GM12878 (cell line): Measurements from ENCODE around the gene DHRS7B. TPM values are rescaled to one million over a fixed set of nuclear protein-coding genes. Genes with fewer than 3 reads are reported as not detected.

Experiments
- ATAC-seq: fragments of 200-7000 bp; cut with Tn5 transposase; 3 replicates; pipeline ENCODE4 v1.9.1; 2020; ENCODE audit warnings: mild to moderate bottlenecking, moderate library complexity
- BruUV-seq: library from RNA; stranded (reverse); fragments of 400-500 nt; replicated peaks from 2 replicates; lab custom pipeline; 2021; lab: Mats Ljungman, UMichigan
- CTCF ChIA-PET: fragments of 300-600 bp; sonication (Branson Sonifier 250); formaldehyde crosslinking; extraction: SDS; loops from one replicate; lab custom pipeline; 2021; ENCODE audit warnings: inconsistent platforms; lab: Yijun Ruan, JAX
- POLR2A ChIA-PET: fragments of 350-600 bp; formaldehyde crosslinking; extraction: SDS; loops from one replicate; lab custom pipeline; 2021; ENCODE audit warnings: inconsistent platforms; lab: Charles Lee
- RAD21 ChIA-PET: fragments of 300-600 bp; sonication (Branson Sonifier 250); formaldehyde crosslinking; loops from one replicate; lab custom pipeline; 2023; ENCODE audit warnings: antibody characterized with exemption; ENCODE audit not compliant: unreplicated experiment; lab: Charles Lee
- SMC1A ChIA-PET: fragments of 300-600 bp; sonication (Branson Sonifier 250); formaldehyde crosslinking; loops from one replicate; lab custom pipeline; 2023; ENCODE audit not compliant: unreplicated experiment, uncharacterized antibody; lab: Charles Lee
- DNase-seq: peaks from one replicate; pipeline ENCODE4 v3.0.0-alpha.2; 2011; ENCODE audit warnings: low read depth, low spot score
- FAIRE-seq: peaks from 3 replicates; lab custom pipeline; 2011; peaks lifted over from hg19 to GRCh38; lab: Jason Lieb, UNC
- H2AFZ ChIP-seq: 2 replicates; pipeline ENCODE4 v1.6.0; 2011; ENCODE audit warnings: low read depth, low read length, control low read depth; ENCODE audit not compliant: control insufficient read depth
- H3K27ac ChIP-seq: 2 replicates; pipeline ENCODE4 v1.5.1; 2011; ENCODE audit warnings: control low read depth; ENCODE audit not compliant: control insufficient read depth, insufficient read depth
- H3K27me3 ChIP-seq, 2 experiments: replicated peaks in 1 of 2; 2 replicates each; pipeline versions ENCODE4 v1.6.0 to v1.6.1; 2011; ENCODE audit warnings: low read length in 1 of 2; ENCODE audit not compliant: control insufficient read depth in 2 of 2, insufficient read depth in 2 of 2
- H3K36me3 ChIP-seq, 2 experiments: 2 replicates each; pipeline ENCODE4 v1.5.1; 2011; ENCODE audit warnings: low read length in 1 of 2; ENCODE audit not compliant: control insufficient read depth in 2 of 2, insufficient read depth in 2 of 2
- H3K4me1 ChIP-seq: 2 replicates; pipeline ENCODE4 v1.6.1; 2011; ENCODE audit warnings: mild to moderate bottlenecking, low read length, moderate library complexity, mixed read lengths; ENCODE audit not compliant: control insufficient read depth, insufficient read depth
- H3K4me2 ChIP-seq: 2 replicates; pipeline ENCODE4 v1.6.0; 2011; ENCODE audit warnings: control low read depth; ENCODE audit not compliant: control insufficient read depth, insufficient read depth
- H3K4me3 ChIP-seq: fragments of 200-600 bp; sonication (generic); 2 replicates; pipeline ENCODE4 v1.5.1; 2016
- H3K79me2 ChIP-seq: 2 replicates; pipeline ENCODE4 v1.6.0; 2011; ENCODE audit warnings: low read length; ENCODE audit not compliant: control insufficient read depth, insufficient read depth
- H3K9ac ChIP-seq: 2 replicates; pipeline ENCODE4 v1.8.0; 2011; ENCODE audit warnings: low read length, control low read depth, mixed read lengths; ENCODE audit not compliant: control insufficient read depth, insufficient read depth
- H3K9me3 ChIP-seq: replicated peaks from 3 replicates; pipeline ENCODE4 v1.5.1; 2011; ENCODE audit warnings: mild to moderate bottlenecking, low read length; ENCODE audit not compliant: control insufficient read depth, insufficient read depth
- H4K20me1 ChIP-seq: 2 replicates; pipeline ENCODE4 v1.6.0; 2011; ENCODE audit not compliant: control insufficient read depth, insufficient read depth
- CBFB ChIP-seq: IDR thresholded peaks from 2 replicates; pipeline ENCODE4 v1.6.1; 2016; ENCODE audit warnings: antibody characterized with exemption, low read depth
- EED ChIP-seq: sonication (generic); IDR thresholded peaks from 2 replicates; pipeline ENCODE4 v1.6.1; 2016; ENCODE audit warnings: antibody characterized with exemption, low read depth
- FOS ChIP-seq: IDR thresholded peaks from 3 replicates; pipeline ENCODE4 v1.6.1; 2011; ENCODE audit warnings: borderline replicate concordance; ENCODE audit not compliant: insufficient read length; ENCODE audit errors: extremely low read depth
- HDGF ChIP-seq: fragments of 450-650 bp; IDR thresholded peaks from 2 replicates; pipeline ENCODE4 v1.6.1; 2016; ENCODE audit warnings: antibody characterized with exemption
- MYB ChIP-seq: fragments of 150-350 bp; IDR thresholded peaks from 2 replicates; pipeline ENCODE4 v1.6.1; 2014; ENCODE audit warnings: mild to moderate bottlenecking, low read depth, low read length, borderline replicate concordance
- MYC ChIP-seq: IDR thresholded peaks from 2 replicates; pipeline ENCODE4 v1.6.1; 2011; ENCODE audit warnings: mild to moderate bottlenecking, low read length, moderate library complexity, inconsistent platforms; ENCODE audit not compliant: insufficient read depth, insufficient replicate concordance, insufficient read length, severe bottlenecking
- NFYA ChIP-seq: IDR thresholded peaks from 2 replicates; pipeline ENCODE4 v1.6.1; 2011; ENCODE audit warnings: low read depth, mild to moderate bottlenecking, low read length, improper control_type of control experiment, borderline replicate concordance
- NFYB ChIP-seq: IDR thresholded peaks from 2 replicates; pipeline ENCODE4 v1.6.1; 2011; ENCODE audit warnings: low read depth, mild to moderate bottlenecking, low read length, improper control_type of control experiment, moderate library complexity; ENCODE audit not compliant: insufficient read depth
- USF1 ChIP-seq: IDR thresholded peaks from 2 replicates; pipeline ENCODE4 v1.6.1; 2011; ENCODE audit warnings: borderline replicate concordance, low read depth, mild to moderate bottlenecking, moderate library complexity, mixed read lengths, low read length; ENCODE audit not compliant: insufficient read depth; ENCODE audit errors: extremely low read length
- WGBS: methylation state at CpG from one replicate; pipeline ENCODE4 v1.1.6; 2016; ENCODE audit warnings: low lambda C conversion rate; ENCODE audit not compliant: insufficient replicate concordance, insufficient coverage; ENCODE audit errors: missing lambda C conversion rate; 5-methylcytosine and 5-hydroxymethylcytosine counted together
- in situ Hi-C: fragments of 300-500 bp; cut with MboI; formaldehyde crosslinking; loops from 9 replicates; pipeline ENCODE4 v1.14.3; 2018; ENCODE audit warnings: mixed read lengths
- intact Hi-C: fragments of 100-400 bp; cut with micrococcal nuclease; formaldehyde crosslinking; loops from one replicate; pipeline ENCODE4 v1.14.2; 2022; ENCODE audit not compliant: unreplicated experiment
- polyA plus RNA-seq, 11 experiments: library from polyadenylated mRNA; depleted of rRNA in 4 of 11; unstranded in 6 of 11; stranded (reverse) in 5 of 11; fragments of >200 nt; fragmentation: Nextera tagmentation in 4 of 11; fragmentation: Illumina TruSeq in 1 of 11; extraction: Ambion mirVana in 4 of 11; extraction: Trizol in 1 of 11; gene quantifications; 1 replicate in 1 of 11; 2 replicates in 10 of 11; pipeline versions ENCODE4 v1.2.1 to v1.2.3, GENCODE V29; 2011 to 2016; ENCODE audit warnings: inconsistent platforms in 2 of 11, missing spikeins in 2 of 11, low read depth in 1 of 11
- total RNA-seq, 4 experiments: library from RNA; depleted of rRNA in 3 of 4; stranded (reverse); fragments of >200 nt in 3 of 4; fragmentation: Illumina TruSeq in 1 of 4; extraction: Trizol in 1 of 4; gene quantifications; 2 replicates each; pipeline versions ENCODE4 v1.2.1 to v1.2.3, GENCODE V29; 2013 to 2021

Gene DHRS7B
- total and polyA plus RNA-seq, 10 of the 15 experiments (the other 5 are each of a cell fraction or from before 2014, with no cell fraction given) = 11.1 to 35.6 (median 23.0) TPM

- no peak for FAIRE-seq
These were observed 33.6 kb downstream of the DHRS7B start for GRCh38 chr17:21160401-21160800.

GRCh38 chr17:21161498-21162393, 35.0 kb downstream of the DHRS7B start:
- H3K27ac ChIP-seq = no peak overlapping the region
- no peaks in the 10 kb centered on the region for H3K79me2 ChIP-seq
- no peak overlapping the region for H3K4me2 ChIP-seq
- no peak overlapping the region for H2AFZ ChIP-seq
- no peaks in the 10 kb centered on the region for H3K4me1 ChIP-seq
- intact Hi-C loops = no loop called here
- H3K4me3 ChIP-seq = no peak overlapping the region
- no peak overlapping the region for H3K9ac ChIP-seq
- no peak for FAIRE-seq
- RAD21 ChIA-PET = no interaction called here
- 72% methylated on average over 7 of the region's 7 CpGs for WGBS
- BruUV-seq = no TSS peak
- H3K27me3 ChIP-seq = no peaks in the 10 kb centered on the region
- SMC1A ChIA-PET = no interaction called here
- no peaks in the 10 kb centered on the region for H3K36me3 ChIP-seq
- CTCF ChIA-PET = no interaction called here
- no peaks in the 10 kb centered on the region for H4K20me1 ChIP-seq
- TF ChIP-seq HDGF (no peak), FOS (no peak), MYB (no peak), NFYB (no peak), MYC (no peak)
- POLR2A ChIA-PET = no interaction called here
- no peak for DNase-seq
- ATAC-seq = no peak
- in situ Hi-C loops = no loop called here
- no peaks in the 10 kb centered on the region for H3K9me3 ChIP-seq

More at GRCh38 chr17:21160401-21160800, 33.6 kb downstream of the DHRS7B start:
- no peak overlapping the region for H3K4me3 ChIP-seq
- H3K9ac ChIP-seq = no peak overlapping the region
- DNase-seq (no peak), ATAC-seq (no peak)
- no peaks in the 10 kb centered on the region for H3K27me3 ChIP-seq
- intact Hi-C loops (no loop called here), in situ Hi-C loops (no loop called here)
- no peak overlapping the region for H3K4me2 ChIP-seq
- TF ChIP-seq NFYA (no peak), EED (no peak), USF1 (no peak), CBFB (no peak)
- no TSS peak for BruUV-seq
- H3K9me3 ChIP-seq = no peaks in the 10 kb centered on the region; the same call in 2 of the 3 replicates
- no peaks in the 10 kb centered on the region for H3K4me1 ChIP-seq
- SMC1A ChIA-PET = no interaction called here
- H3K79me2 ChIP-seq = no peaks in the 10 kb centered on the region
- H2AFZ ChIP-seq = no peak overlapping the region
- RAD21 ChIA-PET = no interaction called here
- POLR2A ChIA-PET = no interaction called here
- no peaks in the 10 kb centered on the region for H3K36me3 ChIP-seq
- CTCF ChIA-PET = no interaction called here
- H3K27ac ChIP-seq = no peak overlapping the region
- no peaks in the 10 kb centered on the region for H4K20me1 ChIP-seq
